ENCODE measurements around the gene DNM3.
A peak's percentile ranks its signal among the peaks of the same experiment; 100 is the strongest.

Gene DNM3

GRCh38 chr1:171849245-171849898 is 8.1 kb downstream of the DNM3 start:
- Histone ChIP-seq H3K36me3 (replicated peaks) (no peaks in the 10 kb centered on the region), H3K4me3 (ENCODE audit: low read depth, low read length) (no peak overlapping the region), H3K27me3 (replicated peaks) (no peaks in the 10 kb centered on the region), H3K27ac (no peak overlapping the region)
- TF ChIP-seq CTCF (IDR thresholded peaks at IDR 0.05; ENCODE audit: low read depth, low read length, missing control alignments) = no peak
- in situ Hi-C loops (cut with HindIII; ENCODE audit: low pct_ligation_motif_present, low sequenced_read_pairs) = no loop called here
- no peak for DNase-seq

- Histone ChIP-seq H3K27me3 (replicated peaks) (no peaks in the 10 kb centered on the region), H3K36me3 (replicated peaks) (no peaks in the 10 kb centered on the region), H3K4me3 (ENCODE audit: low read depth, low read length) (no peak overlapping the region), H3K27ac (no peak overlapping the region)
- in situ Hi-C loops (cut with HindIII; ENCODE audit: low pct_ligation_motif_present, low sequenced_read_pairs) = no loop called here
- TF ChIP-seq CTCF (IDR thresholded peaks at IDR 0.05; ENCODE audit: low read depth, low read length, missing control alignments) = no peak
- DNase-seq = no peak
Measured at GRCh38 chr1:171850651-171851350, 9.5 kb downstream of the DNM3 start.

GRCh38 chr1:171852272-171852671 is 11.0 kb downstream of the DNM3 start:
- Histone ChIP-seq H3K4me3 (ENCODE audit: low read depth, low read length) (no peak overlapping the region), H3K27me3 (replicated peaks) (no peaks in the 10 kb centered on the region), H3K27ac (no peak overlapping the region), H3K36me3 (replicated peaks) (no peaks in the 10 kb centered on the region)
- TF ChIP-seq CTCF (IDR thresholded peaks at IDR 0.05; ENCODE audit: low read depth, low read length, missing control alignments) = no peak
- in situ Hi-C loops (cut with HindIII; ENCODE audit: low pct_ligation_motif_present, low sequenced_read_pairs) = no loop called here
- DNase-seq = peak; percentile 2

GRCh38 chr1:171855381-171855780 is 14.1 kb downstream of the DNM3 start:
- Histone ChIP-seq H3K36me3 (replicated peaks) (no peaks in the 10 kb centered on the region), H3K4me3 (ENCODE audit: low read depth, low read length) (no peak overlapping the region), H3K27me3 (replicated peaks) (no peaks in the 10 kb centered on the region), H3K27ac (no peak overlapping the region)
- no peak for DNase-seq
- in situ Hi-C loops (cut with HindIII; ENCODE audit: low pct_ligation_motif_present, low sequenced_read_pairs) = no loop called here
- TF ChIP-seq CTCF (IDR thresholded peaks at IDR 0.05; ENCODE audit: low read depth, low read length, missing control alignments) = no peak

GRCh38 chr1:171858696-171859095 is 17.4 kb downstream of the DNM3 start:
- no peak overlapping the region for H3K27ac ChIP-seq
- H3K27me3 ChIP-seq (replicated peaks) = no peaks in the 10 kb centered on the region
- in situ Hi-C loops (cut with HindIII; ENCODE audit: low pct_ligation_motif_present, low sequenced_read_pairs) = no loop called here
- no peaks in the 10 kb centered on the region for H3K36me3 ChIP-seq (replicated peaks)
- H3K4me3 ChIP-seq (ENCODE audit: low read depth, low read length) = no peak overlapping the region
- no peak for DNase-seq
- no peak for TF ChIP-seq CTCF (IDR thresholded peaks at IDR 0.05; ENCODE audit: low read depth, low read length, missing control alignments)

All from brain microvascular endothelial cell (primary cell).